Measurements from ENCODE around the gene EEF1E1. TPM values are rescaled to one million over a fixed set of nuclear protein-coding genes. Genes with fewer than 3 reads are reported as not detected.

The EEF1E1 gene
- 85.6 and 119 TPM in 2 replicates for total RNA-seq (ENCODE audit: low replicate concordance)

GRCh38 chr6:8102122-8102958, at the start of gene EEF1E1:
TSS of gene EEF1E1 (minus strand) at chr6:8102548. CDS start at chr6:8102521, 27 bp downstream.
- TF ChIP-seq EZH2 (IDR thresholded peaks at IDR 0.05) (no peak), CTCF (IDR thresholded peaks at IDR 0.05) (no peak), EZH2phosphoT487 (IDR thresholded peaks at IDR 0.05) (no peak)
- H3K27me3 ChIP-seq: no peaks in the 10 kb centered on the region
- H3K27me3 Mint-ChIP-seq (ENCODE audit: insufficient read depth, low read depth): peaks cover 4% of the 10 kb centered on the region
- peaks cover 13% of the 10 kb centered on the region for H3K4me1 Mint-ChIP-seq
- H3K36me3 ChIP-seq: peaks cover 1% of the 10 kb centered on the region
- peak within 1 kb of the TSS; percentile 98 for H3K4me2 ChIP-seq
- peaks cover 50% of the 10 kb centered on the region for H3K79me2 ChIP-seq (ENCODE audit: low read depth)
- H3K27ac Mint-ChIP-seq: peak within 1 kb of the TSS; percentile 26
- peak; percentile 96 for DNase-seq (ENCODE audit: low spot score)
- peak within 1 kb of the TSS; percentile 87 for H2AFZ ChIP-seq (replicated peaks)
- no peak within 1 kb of the TSS for H3K27ac ChIP-seq
- H3F3A ChIP-seq (ENCODE audit: low read depth): no peaks in the 10 kb centered on the region
- peaks cover 5% of the 10 kb centered on the region for H4K20me1 ChIP-seq (ENCODE audit: low read depth)
- H3K36me3 Mint-ChIP-seq: peaks cover 9% of the 10 kb centered on the region
- H3K9me3 ChIP-seq (ENCODE audit: low read depth): no peaks in the 10 kb centered on the region
- peak within 1 kb of the TSS; percentile 99 for H3K4me3 Mint-ChIP-seq
- H3K9ac ChIP-seq: peak within 1 kb of the TSS; percentile 72
- peak within 1 kb of the TSS; percentile 78 for H3K4me3 ChIP-seq
- peaks cover 2% of the 10 kb centered on the region for H3K9me3 Mint-ChIP-seq
- peaks cover 5% of the 10 kb centered on the region for H3K4me1 ChIP-seq

GRCh38 chr6:8149350-8149749, 47.0 kb upstream of the EEF1E1 start:
- Mint-ChIP-seq H3K27ac (no peak overlapping the region), H3K9me3 (no peaks in the 10 kb centered on the region), H3K4me1 (no peaks in the 10 kb centered on the region), H3K27me3 (ENCODE audit: insufficient read depth, low read depth) (peaks cover 3% of the 10 kb centered on the region), H3K4me3 (no peak overlapping the region), H3K36me3 (no peaks in the 10 kb centered on the region)
- H3K27me3 ChIP-seq: no peaks in the 10 kb centered on the region
- H3K4me3 ChIP-seq: no peak overlapping the region
- no peak overlapping the region for H2AFZ ChIP-seq (replicated peaks)
- H3K4me1 ChIP-seq: no peaks in the 10 kb centered on the region
- no peaks in the 10 kb centered on the region for H3K36me3 ChIP-seq
- no peak overlapping the region for H3K9ac ChIP-seq
- no peaks in the 10 kb centered on the region for H3K9me3 ChIP-seq (ENCODE audit: low read depth)
- no peak for DNase-seq (ENCODE audit: low spot score)
- TF ChIP-seq EZH2 (IDR thresholded peaks at IDR 0.05): no peak
- TF ChIP-seq EZH2phosphoT487 (IDR thresholded peaks at IDR 0.05): no peak
- TF ChIP-seq CTCF (IDR thresholded peaks at IDR 0.05): no peak
- no peak overlapping the region for H3K4me2 ChIP-seq
- H3K79me2 ChIP-seq (ENCODE audit: low read depth): no peaks in the 10 kb centered on the region
- H4K20me1 ChIP-seq (ENCODE audit: low read depth): no peaks in the 10 kb centered on the region
- H3F3A ChIP-seq (ENCODE audit: low read depth): no peaks in the 10 kb centered on the region
- H3K27ac ChIP-seq: no peak overlapping the region

- Histone ChIP-seq H3K4me1 (peaks cover 5% of the 10 kb centered on the region), H3K9ac (no peak overlapping the region), H3K27ac (no peak overlapping the region), H3K36me3 (no peaks in the 10 kb centered on the region), H3F3A (ENCODE audit: low read depth) (no peaks in the 10 kb centered on the region), H4K20me1 (ENCODE audit: low read depth) (no peaks in the 10 kb centered on the region), H3K4me2 (no peak overlapping the region), H3K79me2 (ENCODE audit: low read depth) (no peaks in the 10 kb centered on the region), H3K9me3 (ENCODE audit: low read depth) (no peaks in the 10 kb centered on the region), H3K27me3 (no peaks in the 10 kb centered on the region), H3K4me3 (no peak overlapping the region), H2AFZ (replicated peaks) (no peak overlapping the region)
- Mint-ChIP-seq H3K4me3 (no peak overlapping the region), H3K36me3 (no peaks in the 10 kb centered on the region), H3K27me3 (ENCODE audit: insufficient read depth, low read depth) (peaks cover 3% of the 10 kb centered on the region), H3K9me3 (no peaks in the 10 kb centered on the region), H3K27ac (no peak overlapping the region), H3K4me1 (peaks cover 9% of the 10 kb centered on the region)
- TF ChIP-seq CTCF (IDR thresholded peaks at IDR 0.05) (no peak), EZH2phosphoT487 (IDR thresholded peaks at IDR 0.05) (no peak), EZH2 (IDR thresholded peaks at IDR 0.05) (no peak)
- DNase-seq (ENCODE audit: low spot score): no peak
Measured at GRCh38 chr6:8143945-8144344, 41.6 kb upstream of the EEF1E1 start.

Data from neural progenitor cell (in vitro differentiated cells).